ENCODE data around the gene UNC13C.

The UNC13C gene

GRCh38 chr15:53963801-53964200 lies 14.4 kb upstream of the UNC13C start:
- DNase-seq (ENCODE audit: low read depth) = no peak
- H3K4me3 ChIP-seq (ENCODE audit: control insufficient read depth, low read depth, low read length) = no peak overlapping the region
- no peak for TF ChIP-seq CTCF (conservative IDR thresholded peaks at IDR 0.05; ENCODE audit: control insufficient read depth, insufficient read depth, low read depth, low read length)

- H3K4me3 ChIP-seq (ENCODE audit: control insufficient read depth, low read depth, low read length) = no peak overlapping the region
- no peak for TF ChIP-seq CTCF (conservative IDR thresholded peaks at IDR 0.05; ENCODE audit: control insufficient read depth, insufficient read depth, low read depth, low read length)
- DNase-seq (ENCODE audit: low read depth) = no peak
Measured at GRCh38 chr15:53974121-53974520, 4.1 kb upstream of the UNC13C start.

- H3K4me3 ChIP-seq (ENCODE audit: control insufficient read depth, low read depth, low read length) = no peak overlapping the region
- DNase-seq (ENCODE audit: low read depth) = no peak
- no peak for TF ChIP-seq CTCF (conservative IDR thresholded peaks at IDR 0.05; ENCODE audit: control insufficient read depth, insufficient read depth, low read depth, low read length)
Measured at GRCh38 chr15:53974813-53975212, 3.4 kb upstream of the UNC13C start.

GRCh38 chr15:53976844-53977392 lies 1.3 kb upstream of the UNC13C start:
- no peak for DNase-seq (ENCODE audit: low read depth)
- no peak overlapping the region for H3K4me3 ChIP-seq (ENCODE audit: control insufficient read depth, low read depth, low read length)

GRCh38 chr15:53979051-53979788 lies 979 bp downstream of the UNC13C start:
- TF ChIP-seq CTCF (conservative IDR thresholded peaks at IDR 0.05; ENCODE audit: control insufficient read depth, insufficient read depth, low read depth, low read length) = no peak

More at GRCh38 chr15:53976844-53977392, 1.3 kb upstream of the UNC13C start:
- TF ChIP-seq CTCF (conservative IDR thresholded peaks at IDR 0.05; ENCODE audit: control insufficient read depth, insufficient read depth, low read depth, low read length) = no peak

GRCh38 chr15:53980021-53980420 lies 1.8 kb downstream of the UNC13C start:
- TF ChIP-seq CTCF (conservative IDR thresholded peaks at IDR 0.05; ENCODE audit: control insufficient read depth, insufficient read depth, low read depth, low read length) = no peak
- DNase-seq (ENCODE audit: low read depth) = no peak
- H3K4me3 ChIP-seq (ENCODE audit: control insufficient read depth, low read depth, low read length) = no peak overlapping the region

More at GRCh38 chr15:53979051-53979788, 979 bp downstream of the UNC13C start:
- H3K4me3 ChIP-seq (ENCODE audit: control insufficient read depth, low read depth, low read length) = no peak overlapping the region
- DNase-seq (ENCODE audit: low read depth) = no peak
